ENCODE data around the gene FAM162A.

DNA sequence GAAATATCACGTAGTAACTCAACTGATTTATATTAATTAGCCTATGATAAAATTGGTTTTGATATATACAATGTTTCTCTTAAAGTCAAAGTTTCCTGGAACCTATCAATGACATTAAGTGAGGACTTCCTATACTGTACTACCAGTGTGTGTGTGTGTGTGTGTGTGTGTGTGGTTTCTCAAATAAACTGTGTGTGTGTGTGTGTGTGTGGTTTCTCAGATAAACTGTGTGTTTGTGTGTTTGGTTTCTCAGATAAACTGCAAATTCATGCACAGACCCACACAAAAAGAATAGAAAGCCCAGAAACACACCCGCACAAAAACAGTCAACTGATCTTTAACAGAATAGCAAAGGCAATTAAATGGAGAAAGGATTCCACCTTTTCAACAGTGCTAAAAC, 46.4 kb downstream of the FAM162A start:
- TF ChIP-seq CTCF (IDR thresholded peaks at IDR 0.05): no peak
- TF ChIP-seq ZFX (IDR thresholded peaks at IDR 0.05; ENCODE audit: borderline replicate concordance): no peak
